HepG2 (cell line): ENCODE measurements around the gene CALML6. TPM values are rescaled to one million over a fixed set of nuclear protein-coding genes. Genes with fewer than 3 reads are reported as not detected.
A peak's percentile ranks its signal among the peaks of the same experiment; 100 is the strongest.

Experiments
- ATAC-seq: fragments of 200-7000 bp; cut with Tn5 transposase; 3 replicates; pipeline ENCODE4 v1.9.1; 2020; ENCODE audit warnings: mild to moderate bottlenecking, moderate library complexity
- BruUV-seq: library from RNA; stranded (reverse); fragments of 400-500 nt; replicated peaks from 2 replicates; lab custom pipeline; 2021; lab: Mats Ljungman, UMichigan
- CTCF ChIA-PET: fragments of 300-600 bp; formaldehyde crosslinking; extraction: SDS; loops from one replicate; lab custom pipeline; 2021; ENCODE audit warnings: low total read pairs, inconsistent platforms, low intra/inter-chr PET ratio; lab: Yijun Ruan, JAX
- POLR2A ChIA-PET: fragments of 350-600 bp; sonication (Branson Sonifier 250); formaldehyde crosslinking; loops from one replicate; lab custom pipeline; 2020; ENCODE audit warnings: antibody characterized with exemption, inconsistent platforms; lab: Yijun Ruan, JAX
- DNase-seq: peaks from one replicate; pipeline ENCODE4 v3.0.0-alpha.2; 2015; ENCODE audit warnings: low spot score
- FAIRE-seq: peaks from 3 replicates; lab custom pipeline; 2011; peaks lifted over from hg19 to GRCh38; lab: Jason Lieb, UNC
- H2AFZ ChIP-seq: one replicate; pipeline ENCODE4 v1.6.1; 2011; ENCODE audit warnings: low read length, inconsistent platforms
- H3K27ac ChIP-seq: fragments of 300-600 bp; 3 replicates; pipeline ENCODE4 v1.8.0; 2011; ENCODE audit warnings: mixed run types, mild to moderate bottlenecking, mixed read lengths, low read length, inconsistent platforms; ENCODE audit not compliant: insufficient read depth; ENCODE audit errors: extremely low read length
- H3K27me3 ChIP-seq, 2 experiments: fragments of 200-600 bp in 1 of 2; 2 replicates in 1 of 2; 3 replicates in 1 of 2; pipeline versions ENCODE4 v1.6.0 to v1.8.0; 2011; ENCODE audit warnings: low read length in 2 of 2, mild to moderate bottlenecking in 2 of 2, moderate library complexity in 2 of 2, inconsistent platforms in 1 of 2; ENCODE audit not compliant: insufficient read depth in 2 of 2, control insufficient read depth in 1 of 2
- H3K36me3 ChIP-seq, 2 experiments: fragments of 200-600 bp in 1 of 2; replicated peaks in 1 of 2; 2 replicates in 1 of 2; 3 replicates in 1 of 2; pipeline versions ENCODE4 v1.5.1 to v1.8.0; 2011; ENCODE audit warnings: low read length in 2 of 2, inconsistent platforms in 1 of 2; ENCODE audit not compliant: insufficient read depth in 2 of 2, control insufficient read depth in 1 of 2
- H3K4me1 ChIP-seq: 2 replicates; pipeline ENCODE4 v1.5.1; 2012; ENCODE audit warnings: low read length, inconsistent platforms; ENCODE audit not compliant: insufficient read depth
- H3K4me2 ChIP-seq: 2 replicates; pipeline ENCODE4 v1.6.0; 2011; ENCODE audit warnings: low read depth, low read length, inconsistent platforms
- H3K4me3 ChIP-seq, 3 experiments: fragments of 200-600 bp in 1 of 3; sonication (generic), shearing (Covaris generic) in 1 of 3; replicated peaks in 1 of 3; 2 replicates each; pipeline ENCODE4 v1.5.1; 2011 to 2016; ENCODE audit warnings: low read length in 3 of 3, inconsistent platforms in 2 of 3, low read depth in 2 of 3, mild to moderate bottlenecking in 2 of 3, control low read depth in 1 of 3, mixed read lengths in 1 of 3; ENCODE audit not compliant: insufficient read depth in 1 of 3
- H3K79me2 ChIP-seq: one replicate; pipeline ENCODE4 v1.6.1; 2011; ENCODE audit warnings: low read length, inconsistent platforms; ENCODE audit not compliant: insufficient read depth
- H3K9ac ChIP-seq: 2 replicates; pipeline ENCODE4 v1.6.0; 2011; ENCODE audit warnings: mild to moderate bottlenecking, low read depth, low read length, inconsistent platforms; ENCODE audit not compliant: insufficient read depth
- H3K9me3 ChIP-seq: 2 replicates; pipeline ENCODE4 v1.5.1; 2012; ENCODE audit warnings: mild to moderate bottlenecking, low read length
- H4K20me1 ChIP-seq: 2 replicates; pipeline ENCODE4 v1.6.0; 2011; ENCODE audit warnings: inconsistent platforms, mild to moderate bottlenecking, low read length, moderate library complexity; ENCODE audit not compliant: insufficient read depth
- GATAD1 ChIP-seq: IDR thresholded peaks from 2 replicates; pipeline ENCODE4 v1.6.1; 2016; ENCODE audit warnings: missing genetic modification reagents, missing compliant biosample characterization
- GFI1 ChIP-seq: sonication (generic); formaldehyde crosslinking; IDR thresholded peaks from 2 replicates; pipeline ENCODE4 v1.5.0; 2020; ENCODE audit warnings: missing genetic modification reagents, mild to moderate bottlenecking, borderline replicate concordance
- KDM3A ChIP-seq: IDR thresholded peaks from 2 replicates; pipeline ENCODE4 v1.6.1; 2018; ENCODE audit warnings: low read depth, missing compliant biosample characterization
- MAZ ChIP-seq, 2 experiments: sonication (generic) in 1 of 2; formaldehyde crosslinking in 1 of 2; IDR thresholded peaks; 2 replicates each; pipeline versions ENCODE4 v1.5.0 to v1.6.1; 2012 to 2020; ENCODE audit warnings: low read depth in 2 of 2, mild to moderate bottlenecking in 2 of 2, borderline replicate concordance in 1 of 2, improper control_type of control experiment in 1 of 2, low read length in 1 of 2, missing genetic modification reagents in 1 of 2, moderate library complexity in 1 of 2
- MTA1 ChIP-seq: sonication (generic); formaldehyde crosslinking; IDR thresholded peaks from 2 replicates; pipeline ENCODE4 v1.4.0; 2020; ENCODE audit warnings: missing genetic modification reagents, mild to moderate bottlenecking, borderline replicate concordance
- NFRKB ChIP-seq: fragments of 450-650 bp; IDR thresholded peaks from 2 replicates; pipeline ENCODE4 v1.6.1; 2017
- POLR2A ChIP-seq, 2 experiments: IDR thresholded peaks; 2 replicates each; pipeline ENCODE4 v1.6.1; 2011; ENCODE audit warnings: low read depth in 2 of 2, low read length in 2 of 2, mild to moderate bottlenecking in 1 of 2, moderate library complexity in 1 of 2; ENCODE audit not compliant: insufficient read depth in 1 of 2
- ZBTB8A ChIP-seq: sonication (generic); formaldehyde crosslinking; IDR thresholded peaks from 2 replicates; pipeline ENCODE4 v1.4.0; 2020; ENCODE audit warnings: mild to moderate bottlenecking, low read depth, missing genetic modification reagents, borderline replicate concordance
- ZNF546 ChIP-seq: sonication (generic); formaldehyde crosslinking; conservative IDR thresholded peaks from 2 replicates; pipeline ENCODE4 v1.8.1; 2023; ENCODE audit warnings: mild to moderate bottlenecking, missing genetic modification reagents
- ZNF564 ChIP-seq: sonication (generic); formaldehyde crosslinking; IDR thresholded peaks from 2 replicates; pipeline ENCODE4 v1.8.1; 2023; ENCODE audit warnings: mild to moderate bottlenecking, missing genetic modification reagents
- ZNF782 ChIP-seq: sonication (generic); formaldehyde crosslinking; IDR thresholded peaks from 2 replicates; pipeline ENCODE4 v1.4.0; 2020; ENCODE audit warnings: missing genetic modification reagents, mild to moderate bottlenecking, borderline replicate concordance
- WGBS: methylation state at CpG from one replicate; pipeline ENCODE4 v1.1.6; 2017; ENCODE audit warnings: low lambda C conversion rate; 5-methylcytosine and 5-hydroxymethylcytosine counted together
- in situ Hi-C: cut with HindIII; loops from 2 replicates; pipeline ENCODE4 v1.10.0; 2017; ENCODE audit warnings: low pct_unique_long_range_greater_than_20kb; ENCODE audit not compliant: extremely low pct_ligation_motif_present
- intact Hi-C: fragments of 100-400 bp; cut with micrococcal nuclease; formaldehyde crosslinking; loops from one replicate; pipeline ENCODE4 v1.10.0; 2022; ENCODE audit not compliant: unreplicated experiment
- polyA plus RNA-seq, 8 experiments: library from polyadenylated mRNA; depleted of rRNA in 3 of 8; stranded (reverse) in 7 of 8; unstranded in 1 of 8; fragments of >200 nt; fragmentation: Illumina TruSeq in 4 of 8; extraction: Trizol in 4 of 8; gene quantifications; 2 replicates each; pipeline versions ENCODE4 v1.2.1 to v1.2.3, GENCODE V29; 2011 to 2016; ENCODE audit warnings: low read depth in 4 of 8, missing spikeins in 1 of 8, mixed read lengths in 1 of 8; ENCODE audit not compliant: insufficient read depth in 1 of 8
- total RNA-seq, 5 experiments: library from RNA; depleted of rRNA; stranded (reverse); fragments of >200 nt; fragmentation: Illumina TruSeq; extraction: Trizol; gene quantifications; 2 replicates each; pipeline ENCODE4 v1.2.3, GENCODE V29; 2016; ENCODE audit warnings: low read depth in 1 of 5
- TF ChIP-seq, protein P1 (sequence below): sonication (generic); formaldehyde crosslinking; IDR thresholded peaks from 2 replicates; pipeline ENCODE4 v1.4.0; 2020; ENCODE audit warnings: missing genetic modification reagents, borderline replicate concordance
- TF ChIP-seq, protein P2 (sequence below): sonication (generic); formaldehyde crosslinking; IDR thresholded peaks from 2 replicates; pipeline ENCODE4 v1.9.0; 2021; ENCODE audit warnings: missing genetic modification reagents, borderline replicate concordance
- TF ChIP-seq, protein P3 (sequence below): sonication (generic); formaldehyde crosslinking; IDR thresholded peaks from 2 replicates; pipeline ENCODE4 v1.4.0; 2020; ENCODE audit warnings: missing genetic modification reagents, mild to moderate bottlenecking, borderline replicate concordance

The CALML6 gene
- total and polyA plus RNA-seq, 2 of the 13 experiments (the other 11 are each of a cell fraction or from before 2014, with no cell fraction given), result 0.11 to 0.12 TPM

DNA sequence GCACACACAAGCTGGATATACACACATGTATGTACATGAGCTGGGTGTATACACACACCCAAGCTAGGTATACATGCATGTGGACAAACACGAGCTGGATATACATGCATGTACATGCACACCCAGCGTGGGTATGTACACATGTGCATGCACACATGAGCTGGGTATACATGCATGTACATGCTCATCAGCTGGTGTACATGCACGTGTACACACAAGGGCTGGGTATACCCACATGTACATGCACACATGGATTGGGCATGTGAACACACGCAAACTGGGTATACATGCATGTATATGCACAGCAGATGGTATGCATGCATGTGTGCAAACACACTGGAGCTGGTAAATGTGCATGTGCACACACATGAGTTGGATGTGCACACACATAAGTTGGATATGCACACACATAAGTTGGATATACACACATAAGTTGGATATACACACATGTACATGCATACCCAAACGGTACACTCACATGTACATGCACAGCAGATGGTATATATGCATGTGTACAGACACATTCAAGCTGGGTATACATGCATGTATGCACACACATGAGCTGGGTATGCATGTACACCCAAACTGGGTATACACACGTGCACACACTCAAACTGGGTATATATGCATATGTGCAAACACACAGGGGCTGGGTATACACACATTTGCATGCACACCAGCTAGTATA is 16.7 kb upstream of the CALML6 start (continued):
- TF ChIP-seq, protein P1, sequence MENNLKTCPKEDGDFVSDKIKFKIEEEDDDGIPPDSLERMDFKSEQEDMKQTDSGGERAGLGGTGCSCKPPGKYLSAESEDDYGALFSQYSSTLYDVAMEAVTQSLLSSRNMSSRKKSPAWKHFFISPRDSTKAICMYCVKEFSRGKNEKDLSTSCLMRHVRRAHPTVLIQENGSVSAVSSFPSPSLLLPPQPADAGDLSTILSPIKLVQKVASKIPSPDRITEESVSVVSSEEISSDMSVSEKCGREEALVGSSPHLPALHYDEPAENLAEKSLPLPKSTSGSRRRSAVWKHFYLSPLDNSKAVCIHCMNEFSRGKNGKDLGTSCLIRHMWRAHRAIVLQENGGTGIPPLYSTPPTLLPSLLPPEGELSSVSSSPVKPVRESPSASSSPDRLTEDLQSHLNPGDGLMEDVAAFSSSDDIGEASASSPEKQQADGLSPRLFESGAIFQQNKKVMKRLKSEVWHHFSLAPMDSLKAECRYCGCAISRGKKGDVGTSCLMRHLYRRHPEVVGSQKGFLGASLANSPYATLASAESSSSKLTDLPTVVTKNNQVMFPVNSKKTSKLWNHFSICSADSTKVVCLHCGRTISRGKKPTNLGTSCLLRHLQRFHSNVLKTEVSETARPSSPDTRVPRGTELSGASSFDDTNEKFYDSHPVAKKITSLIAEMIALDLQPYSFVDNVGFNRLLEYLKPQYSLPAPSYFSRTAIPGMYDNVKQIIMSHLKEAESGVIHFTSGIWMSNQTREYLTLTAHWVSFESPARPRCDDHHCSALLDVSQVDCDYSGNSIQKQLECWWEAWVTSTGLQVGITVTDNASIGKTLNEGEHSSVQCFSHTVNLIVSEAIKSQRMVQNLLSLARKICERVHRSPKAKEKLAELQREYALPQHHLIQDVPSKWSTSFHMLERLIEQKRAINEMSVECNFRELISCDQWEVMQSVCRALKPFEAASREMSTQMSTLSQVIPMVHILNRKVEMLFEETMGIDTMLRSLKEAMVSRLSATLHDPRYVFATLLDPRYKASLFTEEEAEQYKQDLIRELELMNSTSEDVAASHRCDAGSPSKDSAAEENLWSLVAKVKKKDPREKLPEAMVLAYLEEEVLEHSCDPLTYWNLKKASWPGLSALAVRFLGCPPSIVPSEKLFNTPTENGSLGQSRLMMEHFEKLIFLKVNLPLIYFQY, result no peak
- TF ChIP-seq GFI1 (CRISPR knock-in tag) (no peak), MTA1 (CRISPR knock-in tag) (no peak), ZNF564 (CRISPR knock-in tag) (no peak)
- TF ChIP-seq, all 625 proteins: peak for 6

DNA sequence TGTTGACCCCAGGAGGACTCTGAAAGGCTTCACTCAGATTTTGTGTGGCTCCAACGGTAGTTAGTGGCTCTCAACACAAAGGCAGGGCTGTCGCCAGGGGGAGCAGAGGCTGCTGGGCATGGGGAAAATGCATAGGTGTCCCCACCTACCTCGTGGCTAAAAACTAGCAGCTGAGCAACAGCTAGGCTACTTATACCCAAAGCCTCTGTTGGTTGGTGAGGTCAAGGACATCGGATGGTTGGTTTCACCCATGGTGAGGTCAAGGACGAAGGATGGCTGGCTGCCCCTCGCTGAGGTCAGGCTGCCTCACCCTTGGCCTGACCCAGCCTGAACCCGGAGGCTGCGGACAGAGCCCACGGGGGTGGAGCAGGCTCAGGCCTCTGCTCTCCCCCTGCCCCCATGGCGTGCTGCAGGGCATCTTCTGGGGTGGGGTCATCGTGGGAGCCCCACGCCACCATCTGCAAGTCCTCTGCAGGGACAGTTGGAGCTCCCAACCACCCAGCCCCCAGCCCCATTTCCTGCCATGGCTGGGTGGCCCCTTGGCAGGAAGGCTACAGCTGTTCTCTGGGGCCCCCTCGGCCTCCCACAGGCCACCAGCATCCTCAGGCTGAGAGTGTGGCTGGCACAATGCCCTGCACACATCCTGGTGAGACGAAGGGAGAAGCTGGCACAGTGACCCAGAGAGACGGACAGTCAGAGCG is 15.6 kb upstream of the CALML6 start:
- ATAC-seq (peak; percentile 66), DNase-seq (peak; percentile 69), FAIRE-seq (peak; percentile 92)
- H2AFZ ChIP-seq, result no peak overlapping the region
- ChIA-PET POLR2A (interaction anchor here (2.5 kb wide), 1 partner anchor 9 kb away, joined by 11 read pairs; no protein-coding TSS in a partner anchor), CTCF (interaction anchor here (1.3 kb wide), 1 partner anchor 10 kb away, joined by 3 read pairs; no protein-coding TSS in a partner anchor)
- in situ Hi-C loops, result no loop called here
- H3K27ac ChIP-seq, result no peak overlapping the region
- peak overlapping the region in 1 of 3 experiments; percentile 50; a peak in 2 of 6 replicates for H3K4me3 ChIP-seq
- no peaks in the 10 kb centered on the region for H3K79me2 ChIP-seq
- H3K4me2 ChIP-seq, result peak overlapping the region; percentile 73
- no peaks in the 10 kb centered on the region for H3K36me3 ChIP-seq
- WGBS, result 17% methylated on average over 6 of the region's 16 CpGs
- no peak overlapping the region for H3K9ac ChIP-seq
- no peaks in the 10 kb centered on the region for H3K9me3 ChIP-seq
- no TSS peak for BruUV-seq
- H3K27me3 ChIP-seq, result no peaks in the 10 kb centered on the region; a peak in 1 of 5 replicates
- intact Hi-C loops, result no loop called here
- H3K4me1 ChIP-seq, result peaks cover 67% of the 10 kb centered on the region
- no peaks in the 10 kb centered on the region for H4K20me1 ChIP-seq
- TF ChIP-seq, protein P2, sequence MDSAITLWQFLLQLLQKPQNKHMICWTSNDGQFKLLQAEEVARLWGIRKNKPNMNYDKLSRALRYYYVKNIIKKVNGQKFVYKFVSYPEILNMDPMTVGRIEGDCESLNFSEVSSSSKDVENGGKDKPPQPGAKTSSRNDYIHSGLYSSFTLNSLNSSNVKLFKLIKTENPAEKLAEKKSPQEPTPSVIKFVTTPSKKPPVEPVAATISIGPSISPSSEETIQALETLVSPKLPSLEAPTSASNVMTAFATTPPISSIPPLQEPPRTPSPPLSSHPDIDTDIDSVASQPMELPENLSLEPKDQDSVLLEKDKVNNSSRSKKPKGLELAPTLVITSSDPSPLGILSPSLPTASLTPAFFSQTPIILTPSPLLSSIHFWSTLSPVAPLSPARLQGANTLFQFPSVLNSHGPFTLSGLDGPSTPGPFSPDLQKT (CRISPR knock-in tag), result no peak
- no peak for TF ChIP-seq POLR2A (IDR thresholded peaks at IDR 0.05; ENCODE audit: insufficient read depth in 1 of 2, low read depth in 2 of 2, low read length in 2 of 2)
- TF ChIP-seq, protein P3, sequence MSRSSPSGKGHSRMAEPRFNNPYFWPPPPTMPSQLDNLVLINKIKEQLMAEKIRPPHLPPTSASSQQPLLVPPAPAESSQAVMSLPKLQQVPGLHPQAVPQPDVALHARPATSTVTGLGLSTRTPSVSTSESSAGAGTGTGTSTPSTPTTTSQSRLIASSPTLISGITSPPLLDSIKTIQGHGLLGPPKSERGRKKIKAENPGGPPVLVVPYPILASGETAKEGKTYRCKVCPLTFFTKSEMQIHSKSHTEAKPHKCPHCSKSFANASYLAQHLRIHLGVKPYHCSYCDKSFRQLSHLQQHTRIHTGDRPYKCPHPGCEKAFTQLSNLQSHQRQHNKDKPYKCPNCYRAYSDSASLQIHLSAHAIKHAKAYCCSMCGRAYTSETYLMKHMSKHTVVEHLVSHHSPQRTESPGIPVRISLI (CRISPR knock-in tag), result 0 out of 2 replicates have a peak, but pooled peaks have one; percentile 36
- TF ChIP-seq KDM3A (CRISPR knock-in tag), result no peak
- TF ChIP-seq ZBTB8A, result no peak
- 0 out of 2 replicates have a peak, but pooled peaks have one; percentile 50 for TF ChIP-seq ZNF782 (CRISPR knock-in tag)
- TF ChIP-seq NFRKB, result no peak
- no peak for TF ChIP-seq ZNF546
- no peak for TF ChIP-seq MAZ (IDR thresholded peaks at IDR 0.05; ENCODE audit: borderline replicate concordance, low read depth, low read length)
- TF ChIP-seq MAZ (CRISPR knock-in tag; IDR thresholded peaks at IDR 0.05; ENCODE audit: low read depth), result no peak
- TF ChIP-seq GATAD1 (CRISPR knock-in tag), result no peak
